ENCODE measurements around the gene LARP4B.

Gene LARP4B

GRCh38 chr10:785089-785860 is 146.2 kb downstream of the LARP4B start:
- Mint-ChIP-seq H3K36me3 (ENCODE audit: low read depth) (no peaks in the 10 kb centered on the region), H3K4me3 (no peak overlapping the region), H3K27ac (no peak overlapping the region), H3K27me3 (ENCODE audit: low read depth) (peaks cover 13% of the 10 kb centered on the region), H3K9me3 (no peaks in the 10 kb centered on the region), H3K4me1 (ENCODE audit: low read depth) (no peaks in the 10 kb centered on the region)

DNA sequence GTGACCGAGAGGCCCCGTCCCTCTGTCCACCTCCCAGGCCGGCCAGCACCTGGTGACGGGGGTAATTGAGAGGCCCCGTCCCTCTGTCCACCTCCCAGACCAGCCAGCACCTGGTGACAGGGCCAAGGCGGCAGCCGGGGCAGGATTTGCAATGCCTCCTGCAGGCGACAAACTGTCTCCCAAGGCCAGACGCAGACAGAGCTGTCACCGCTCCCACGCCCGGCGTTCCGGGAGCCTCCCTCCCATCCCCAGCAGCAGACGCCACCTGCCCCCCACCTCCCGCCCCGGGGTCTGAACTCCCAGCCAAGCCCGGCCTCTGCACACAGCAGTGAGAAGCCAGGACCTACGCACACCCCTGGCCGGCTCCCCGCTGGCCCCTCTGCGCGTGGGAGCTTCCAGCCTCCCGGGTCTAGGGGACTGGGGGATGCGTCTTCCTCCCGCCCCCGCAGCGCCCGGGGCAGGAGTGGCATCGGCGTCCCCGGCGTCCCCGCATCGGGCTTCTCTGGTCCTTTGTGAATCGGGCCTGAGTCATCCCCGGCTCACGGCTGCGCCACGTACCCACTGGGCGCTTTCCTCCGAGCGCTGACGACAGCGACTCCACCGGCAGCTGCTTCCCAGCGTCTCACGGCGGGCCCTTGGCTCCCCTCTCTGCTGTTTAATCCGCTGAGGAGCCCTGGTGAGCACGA is 147.0 kb downstream of the LARP4B start:
- H3K36me3 Mint-ChIP-seq (ENCODE audit: low read depth), result no peaks in the 10 kb centered on the region
- no peak overlapping the region for H3K4me3 Mint-ChIP-seq
- no peak overlapping the region for H3K27ac Mint-ChIP-seq
- no peaks in the 10 kb centered on the region for H3K9me3 Mint-ChIP-seq
- peaks cover 13% of the 10 kb centered on the region for H3K27me3 Mint-ChIP-seq (ENCODE audit: low read depth)
- no peaks in the 10 kb centered on the region for H3K4me1 Mint-ChIP-seq (ENCODE audit: low read depth)

DNA sequence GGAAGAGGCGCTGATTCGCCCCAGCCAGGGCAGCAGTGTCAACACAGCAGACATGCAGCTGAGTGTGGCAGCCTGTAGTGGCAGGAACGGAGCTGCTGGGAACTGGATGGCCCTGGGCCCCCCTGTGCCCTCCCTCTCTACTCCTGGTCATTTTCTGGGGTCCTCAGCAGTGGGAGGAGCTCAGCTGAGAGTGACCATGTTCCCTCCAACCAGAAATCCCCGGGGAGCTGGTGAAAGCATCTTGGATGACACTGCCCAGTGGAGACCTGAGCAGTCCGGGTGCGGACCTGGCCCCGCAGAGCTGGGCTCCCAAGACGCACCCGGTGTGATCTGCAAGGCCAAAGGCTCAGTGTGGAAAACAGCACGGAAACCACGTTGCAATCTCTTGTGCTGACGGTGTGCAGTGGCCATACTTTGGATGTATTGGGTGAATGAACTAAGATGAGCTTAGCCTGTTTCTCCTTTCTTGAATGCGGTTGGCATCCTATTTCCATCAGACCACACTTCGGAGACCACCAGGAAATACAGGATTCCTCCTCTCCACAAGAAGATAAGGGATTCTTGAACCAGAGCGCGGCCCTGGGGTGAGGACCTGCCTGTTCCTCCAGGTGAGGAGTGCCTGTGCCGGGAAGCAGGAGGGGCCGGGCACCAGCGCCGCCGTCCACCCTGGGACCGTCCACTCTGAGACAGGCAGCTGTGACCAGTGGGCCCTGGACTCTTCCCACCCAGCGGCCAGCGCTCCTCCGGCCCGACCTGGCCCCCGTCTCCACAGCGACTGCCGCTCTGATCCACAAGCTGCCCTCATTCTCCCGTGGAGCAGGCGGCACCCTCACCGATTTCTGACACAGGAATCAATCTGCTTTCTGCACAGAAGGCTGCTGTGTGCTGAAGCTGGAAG is 148.5 kb downstream of the LARP4B start:
- no peak overlapping the region for H3K27ac Mint-ChIP-seq
- H3K27me3 Mint-ChIP-seq (ENCODE audit: low read depth), result peaks cover 13% of the 10 kb centered on the region
- no peaks in the 10 kb centered on the region for H3K4me1 Mint-ChIP-seq (ENCODE audit: low read depth)
- no peaks in the 10 kb centered on the region for H3K9me3 Mint-ChIP-seq
- no peaks in the 10 kb centered on the region for H3K36me3 Mint-ChIP-seq (ENCODE audit: low read depth)
- no peak overlapping the region for H3K4me3 Mint-ChIP-seq

- no peaks in the 10 kb centered on the region for H3K9me3 Mint-ChIP-seq
- no peaks in the 10 kb centered on the region for H3K36me3 Mint-ChIP-seq (ENCODE audit: low read depth)
- no peaks in the 10 kb centered on the region for H3K4me1 Mint-ChIP-seq (ENCODE audit: low read depth)
- no peak overlapping the region for H3K27ac Mint-ChIP-seq
- H3K4me3 Mint-ChIP-seq, result no peak overlapping the region
- H3K27me3 Mint-ChIP-seq (ENCODE audit: low read depth), result peaks cover 13% of the 10 kb centered on the region
Measured at GRCh38 chr10:780536-781524, 150.7 kb downstream of the LARP4B start.

- Mint-ChIP-seq H3K4me3 (no peak overlapping the region), H3K4me1 (ENCODE audit: low read depth) (no peaks in the 10 kb centered on the region), H3K27me3 (ENCODE audit: low read depth) (peaks cover 4% of the 10 kb centered on the region), H3K36me3 (ENCODE audit: low read depth) (no peaks in the 10 kb centered on the region), H3K27ac (no peak overlapping the region), H3K9me3 (no peaks in the 10 kb centered on the region)
Measured at GRCh38 chr10:778626-779330, 152.7 kb downstream of the LARP4B start.

- Mint-ChIP-seq H3K9me3 (no peaks in the 10 kb centered on the region), H3K27ac (no peak overlapping the region), H3K27me3 (ENCODE audit: low read depth) (peaks cover 4% of the 10 kb centered on the region), H3K4me1 (ENCODE audit: low read depth) (no peaks in the 10 kb centered on the region), H3K36me3 (ENCODE audit: low read depth) (no peaks in the 10 kb centered on the region), H3K4me3 (no peak overlapping the region)
Measured at GRCh38 chr10:777913-778479, 153.5 kb downstream of the LARP4B start.

- Mint-ChIP-seq H3K27ac (no peak overlapping the region), H3K4me3 (no peak overlapping the region), H3K36me3 (ENCODE audit: low read depth) (no peaks in the 10 kb centered on the region), H3K27me3 (ENCODE audit: low read depth) (peaks cover 3% of the 10 kb centered on the region), H3K9me3 (no peaks in the 10 kb centered on the region), H3K4me1 (ENCODE audit: low read depth) (no peaks in the 10 kb centered on the region)
Measured at GRCh38 chr10:776772-777171, 154.7 kb downstream of the LARP4B start.

GRCh38 chr10:775245-776075 is 156.0 kb downstream of the LARP4B start:
- Mint-ChIP-seq H3K27ac (no peak overlapping the region), H3K4me1 (ENCODE audit: low read depth) (no peaks in the 10 kb centered on the region), H3K27me3 (ENCODE audit: low read depth) (no peaks in the 10 kb centered on the region), H3K4me3 (no peak overlapping the region), H3K36me3 (ENCODE audit: low read depth) (no peaks in the 10 kb centered on the region), H3K9me3 (no peaks in the 10 kb centered on the region)

DNA sequence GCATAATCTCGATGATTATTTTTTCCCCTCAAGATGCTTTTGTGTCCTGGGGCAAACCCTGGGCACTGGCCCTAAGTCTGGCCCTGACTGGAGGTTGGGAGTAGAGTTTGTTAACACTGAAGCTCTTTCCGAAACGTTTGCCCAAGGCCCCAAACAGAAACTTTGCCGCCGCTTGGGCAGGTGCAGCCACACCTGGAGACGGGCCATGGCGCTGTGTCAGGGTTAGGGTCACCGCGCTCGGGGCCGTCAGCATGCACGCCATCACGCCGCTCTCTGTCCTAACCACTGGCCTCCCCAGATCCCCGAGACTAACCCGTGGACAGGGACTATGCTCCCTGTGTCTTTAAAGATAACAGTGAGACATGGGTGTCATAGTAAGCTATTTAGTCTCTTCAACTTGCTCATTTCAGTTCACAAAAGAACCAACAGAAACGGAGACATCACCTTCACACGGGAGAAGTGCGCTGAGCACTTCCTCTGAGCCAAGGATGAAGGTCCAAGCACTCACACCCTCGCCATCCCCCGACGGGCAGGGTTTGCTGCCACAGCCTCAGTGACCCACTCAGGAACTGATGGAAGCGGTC is 156.8 kb downstream of the LARP4B start:
- no peaks in the 10 kb centered on the region for H3K4me1 Mint-ChIP-seq (ENCODE audit: low read depth)
- H3K27me3 Mint-ChIP-seq (ENCODE audit: low read depth), result no peaks in the 10 kb centered on the region
- H3K4me3 Mint-ChIP-seq, result no peak overlapping the region
- H3K9me3 Mint-ChIP-seq, result no peaks in the 10 kb centered on the region
- no peak overlapping the region for H3K27ac Mint-ChIP-seq
- H3K36me3 Mint-ChIP-seq (ENCODE audit: low read depth), result no peaks in the 10 kb centered on the region

DNA sequence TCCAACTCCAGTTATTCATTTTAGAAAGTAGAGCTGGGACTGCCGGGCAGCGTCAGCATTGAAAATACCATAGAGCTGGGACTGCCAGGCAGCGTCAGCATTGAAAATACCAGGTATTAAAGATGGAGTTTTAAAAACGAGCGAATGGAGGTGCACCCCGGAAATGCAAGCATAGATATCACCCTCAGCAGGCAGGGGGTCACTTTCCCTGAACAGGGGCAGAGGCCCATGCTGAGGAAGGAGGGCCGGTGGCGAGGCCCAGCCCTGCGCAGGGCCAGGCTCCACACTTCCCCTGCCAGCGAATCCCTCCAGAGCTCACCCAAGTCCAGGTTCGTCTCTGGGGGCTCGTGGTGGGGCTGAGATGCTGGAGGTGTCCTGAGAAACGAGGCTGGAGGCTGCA is 157.3 kb downstream of the LARP4B start:
- Mint-ChIP-seq H3K4me1 (ENCODE audit: low read depth) (no peaks in the 10 kb centered on the region), H3K27ac (no peak overlapping the region), H3K36me3 (ENCODE audit: low read depth) (no peaks in the 10 kb centered on the region), H3K27me3 (ENCODE audit: low read depth) (no peaks in the 10 kb centered on the region), H3K4me3 (no peak overlapping the region), H3K9me3 (no peaks in the 10 kb centered on the region)

- Mint-ChIP-seq H3K9me3 (peaks cover 5% of the 10 kb centered on the region), H3K4me1 (ENCODE audit: low read depth) (no peaks in the 10 kb centered on the region), H3K4me3 (no peak overlapping the region), H3K27me3 (ENCODE audit: low read depth) (no peaks in the 10 kb centered on the region), H3K27ac (no peak overlapping the region), H3K36me3 (ENCODE audit: low read depth) (no peaks in the 10 kb centered on the region)
Measured at GRCh38 chr10:773562-774161, 157.8 kb downstream of the LARP4B start.

- Mint-ChIP-seq H3K9me3 (peaks cover 15% of the 10 kb centered on the region), H3K36me3 (ENCODE audit: low read depth) (no peaks in the 10 kb centered on the region), H3K4me1 (ENCODE audit: low read depth) (no peaks in the 10 kb centered on the region), H3K27ac (no peak overlapping the region), H3K4me3 (no peak overlapping the region), H3K27me3 (ENCODE audit: low read depth) (no peaks in the 10 kb centered on the region)
Measured at GRCh38 chr10:772227-772637, 159.3 kb downstream of the LARP4B start.

Measured in T-helper 1 cell treated with Interleukin-12 subunit alpha and Interleukin-12 subunit beta and Interleukin-4 antibody, amounts not matched to agents 30 μg/mL and 1 μg/mL, for 36 hours (primary cell).